Measurements from ENCODE around the gene MED16.

GRCh38 chr19:844546-844971 is 48.4 kb downstream of the MED16 start:
- no peak for TF ChIP-seq SIN3A (IDR thresholded peaks at IDR 0.05; ENCODE audit: borderline replicate concordance, insufficient read depth, low read length)
- no peak for TF ChIP-seq POLR2AphosphoS5 (IDR thresholded peaks at IDR 0.05; ENCODE audit: low read depth, low read length)

All from PFSK-1 (cell line).